GM21447 (cell line): Measurements from ENCODE around the gene VSIG10L2.

Experiments used
- ATAC-seq: cut with Tn5 transposase; IDR thresholded peaks from one replicate; pipeline ENCODE4 v1.9.1; 2021; ENCODE audit not compliant: unreplicated experiment

Gene VSIG10L2

GRCh38 chr11:125929445-125930075 is 16.3 kb upstream of the VSIG10L2 start:
- no peak for ATAC-seq

- ATAC-seq, result no peak
Measured at GRCh38 chr11:125930076-125930450, 15.8 kb upstream of the VSIG10L2 start.

GRCh38 chr11:125931116-125931515 is 14.7 kb upstream of the VSIG10L2 start:
- ATAC-seq, result no peak

GRCh38 chr11:125931668-125932067 is 14.2 kb upstream of the VSIG10L2 start:
- ATAC-seq, result no peak

- no peak for ATAC-seq
Measured at GRCh38 chr11:125932301-125932700, 13.5 kb upstream of the VSIG10L2 start.

GRCh38 chr11:125933030-125933813 is 12.6 kb upstream of the VSIG10L2 start:
- ATAC-seq, result no peak

- ATAC-seq, result no peak
Measured at GRCh38 chr11:125934473-125934872, 11.4 kb upstream of the VSIG10L2 start.

GRCh38 chr11:125935056-125935455 is 10.8 kb upstream of the VSIG10L2 start:
- no peak for ATAC-seq

- ATAC-seq, result no peak
Measured at GRCh38 chr11:125935618-125936199, 10.1 kb upstream of the VSIG10L2 start.

- no peak for ATAC-seq
Measured at GRCh38 chr11:125938418-125938817, 7.4 kb upstream of the VSIG10L2 start.

GRCh38 chr11:125939081-125939521 is 6.7 kb upstream of the VSIG10L2 start:
- ATAC-seq, result no peak

- ATAC-seq, result no peak
Measured at GRCh38 chr11:125940145-125940544, 5.7 kb upstream of the VSIG10L2 start.

- ATAC-seq, result no peak
Measured at GRCh38 chr11:125941267-125941618, 4.6 kb upstream of the VSIG10L2 start.

GRCh38 chr11:125941619-125942611 is 3.9 kb upstream of the VSIG10L2 start:
- no peak for ATAC-seq

- no peak for ATAC-seq
Measured at GRCh38 chr11:125942771-125943428, 2.9 kb upstream of the VSIG10L2 start.

GRCh38 chr11:125943661-125944349 is 2.0 kb upstream of the VSIG10L2 start:
- no peak for ATAC-seq

GRCh38 chr11:125944350-125945010 is 1.4 kb upstream of the VSIG10L2 start:
- ATAC-seq, result no peak

GRCh38 chr11:125945011-125945796 is 640 bp upstream of the VSIG10L2 start:
- no peak for ATAC-seq
